MCF 10A (cell line): ENCODE results near the gene TENT4B. TPM values are rescaled to one million over a fixed set of nuclear protein-coding genes. Genes with fewer than 3 reads are reported as not detected.

Experiments used
- BruUV-seq: library from RNA; stranded (reverse); fragments of 400-500 nt; replicated peaks from 2 replicates; lab custom pipeline; 2021; lab: Mats Ljungman, UMichigan
- CTCF ChIA-PET: fragments of 300-600 bp; sonication (Branson Sonifier 250); formaldehyde crosslinking; extraction: SDS; loops from one replicate; lab custom pipeline; 2021; ENCODE audit warnings: antibody characterized with exemption, inconsistent platforms; lab: Yijun Ruan, JAX
- POLR2A ChIA-PET: fragments of 300-600, 350-650 bp; sonication (Branson Sonifier 250); formaldehyde crosslinking; extraction: SDS; loops from one replicate; lab custom pipeline; 2020; ENCODE audit warnings: antibody characterized with exemption, inconsistent platforms; lab: Yijun Ruan, JAX
- DNase-seq: peaks from one replicate; pipeline ENCODE4 v3.0.0-alpha.2; 2018; ENCODE audit not compliant: unreplicated experiment
- H3K27ac Mint-ChIP-seq: one replicate; pipeline ENCODE4 v1.8.0; 2022; ENCODE audit warnings: mild to moderate bottlenecking, low read depth, mixed read lengths; ENCODE audit not compliant: unreplicated experiment
- H3K27me3 Mint-ChIP-seq: one replicate; pipeline ENCODE4 v1.8.0; 2022; ENCODE audit warnings: mixed read lengths; ENCODE audit not compliant: insufficient read depth, unreplicated experiment
- H3K36me3 Mint-ChIP-seq: one replicate; pipeline ENCODE4 v1.8.0; 2022; ENCODE audit warnings: mild to moderate bottlenecking, moderate library complexity, mixed read lengths; ENCODE audit not compliant: insufficient read depth, unreplicated experiment
- H3K4me1 Mint-ChIP-seq: one replicate; pipeline ENCODE4 v1.8.0; 2022; ENCODE audit warnings: mixed read lengths; ENCODE audit not compliant: insufficient read depth, unreplicated experiment
- H3K4me3 Mint-ChIP-seq: one replicate; pipeline ENCODE4 v1.8.0; 2022; ENCODE audit warnings: mild to moderate bottlenecking, moderate library complexity, mixed read lengths; ENCODE audit not compliant: unreplicated experiment
- H3K9me3 Mint-ChIP-seq: one replicate; pipeline ENCODE4 v1.8.0; 2022; ENCODE audit warnings: mixed read lengths; ENCODE audit not compliant: unreplicated experiment
- intact Hi-C: fragments of 100-400 bp; cut with micrococcal nuclease; formaldehyde crosslinking; loops from 2 replicates; pipeline ENCODE4 v1.14.1; 2022
- total RNA-seq: library from RNA; stranded (reverse); gene quantifications from 2 replicates; pipeline ENCODE4 v1.2.3, GENCODE V29; 2022
- TF ChIP-seq, protein P1 (sequence below): fragments of 200-600 bp; IDR thresholded peaks from one replicate; pipeline ENCODE4 v1.8.0; 2022; ENCODE audit warnings: antibody characterized with exemption, mild to moderate bottlenecking; ENCODE audit not compliant: unreplicated experiment

Gene TENT4B
- total RNA-seq, 1 experiment from 2014 or later: 12.1 TPM

DNA sequence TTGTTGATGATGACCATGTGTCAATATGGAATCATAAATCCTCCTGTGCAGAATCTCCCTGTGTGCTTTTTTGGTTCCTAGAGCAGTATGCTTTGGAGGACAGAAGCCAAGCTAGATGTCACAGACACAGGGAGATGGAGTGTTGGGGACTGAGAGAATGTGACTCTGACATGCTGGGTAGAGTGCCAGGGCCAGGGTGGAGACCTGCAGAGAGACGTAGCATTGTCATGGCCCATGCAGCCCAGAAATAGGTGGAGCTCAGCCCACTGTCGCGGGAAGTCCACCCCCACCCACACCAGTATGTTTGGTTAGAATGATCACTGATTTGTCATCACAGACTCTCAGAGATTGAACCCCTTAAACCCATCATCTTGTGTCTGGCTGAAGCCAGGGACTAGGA lies 74.0 kb downstream of the TENT4B start:
- no peaks in the 10 kb centered on the region for H3K27me3 Mint-ChIP-seq
- peaks cover 67% of the 10 kb centered on the region for H3K36me3 Mint-ChIP-seq
- ChIA-PET CTCF (interaction anchor here (0.8 kb wide), 1 partner anchor 10 kb away, joined by 3 read pairs; no protein-coding TSS in a partner anchor), POLR2A (interaction anchor here (1.6 kb wide), 1 partner anchor 23 kb away, joined by 3 read pairs; no protein-coding TSS in a partner anchor)
- H3K27ac Mint-ChIP-seq: no peak overlapping the region
- TF ChIP-seq, protein P1, sequence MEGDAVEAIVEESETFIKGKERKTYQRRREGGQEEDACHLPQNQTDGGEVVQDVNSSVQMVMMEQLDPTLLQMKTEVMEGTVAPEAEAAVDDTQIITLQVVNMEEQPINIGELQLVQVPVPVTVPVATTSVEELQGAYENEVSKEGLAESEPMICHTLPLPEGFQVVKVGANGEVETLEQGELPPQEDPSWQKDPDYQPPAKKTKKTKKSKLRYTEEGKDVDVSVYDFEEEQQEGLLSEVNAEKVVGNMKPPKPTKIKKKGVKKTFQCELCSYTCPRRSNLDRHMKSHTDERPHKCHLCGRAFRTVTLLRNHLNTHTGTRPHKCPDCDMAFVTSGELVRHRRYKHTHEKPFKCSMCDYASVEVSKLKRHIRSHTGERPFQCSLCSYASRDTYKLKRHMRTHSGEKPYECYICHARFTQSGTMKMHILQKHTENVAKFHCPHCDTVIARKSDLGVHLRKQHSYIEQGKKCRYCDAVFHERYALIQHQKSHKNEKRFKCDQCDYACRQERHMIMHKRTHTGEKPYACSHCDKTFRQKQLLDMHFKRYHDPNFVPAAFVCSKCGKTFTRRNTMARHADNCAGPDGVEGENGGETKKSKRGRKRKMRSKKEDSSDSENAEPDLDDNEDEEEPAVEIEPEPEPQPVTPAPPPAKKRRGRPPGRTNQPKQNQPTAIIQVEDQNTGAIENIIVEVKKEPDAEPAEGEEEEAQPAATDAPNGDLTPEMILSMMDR: no peak
- DNase-seq: no peak
- no peaks in the 10 kb centered on the region for H3K4me1 Mint-ChIP-seq
- no peak overlapping the region for H3K4me3 Mint-ChIP-seq
- intact Hi-C loops: no loop called here
- H3K9me3 Mint-ChIP-seq: no peaks in the 10 kb centered on the region
- BruUV-seq: no TSS peak

DNA sequence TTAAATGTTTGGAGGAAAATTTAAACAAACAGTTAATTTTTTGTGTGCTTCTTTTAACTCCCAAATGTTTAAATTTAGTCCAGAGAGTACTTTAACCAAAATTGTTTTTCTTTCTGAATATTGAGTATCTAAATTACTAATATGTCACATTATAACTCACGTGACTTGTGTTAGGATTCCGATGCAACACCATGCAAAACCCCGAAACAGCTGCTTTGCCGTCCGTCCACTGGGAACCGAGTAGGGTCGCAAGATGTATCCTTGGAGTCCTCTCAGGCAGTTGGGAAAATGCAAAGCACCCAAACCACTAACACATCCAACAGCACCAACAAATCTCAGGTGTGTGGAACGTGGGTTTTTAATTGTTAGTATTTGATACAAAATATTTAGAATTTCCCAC lies 74.6 kb downstream of the TENT4B start:
- CTCF ChIA-PET: interaction anchor here (0.8 to 2.1 kb wide), 3 partner anchors 9 to 437 kb away, joined by 3 to 7 read pairs (median 5); no protein-coding TSS in a partner anchor
- no TSS peak for BruUV-seq
- TF ChIP-seq, protein P1: no peak
- Mint-ChIP-seq H3K27me3 (no peaks in the 10 kb centered on the region), H3K36me3 (peaks cover 68% of the 10 kb centered on the region), H3K4me1 (no peaks in the 10 kb centered on the region), H3K9me3 (no peaks in the 10 kb centered on the region), H3K4me3 (no peak overlapping the region), H3K27ac (no peak overlapping the region)
- POLR2A ChIA-PET: interaction anchor here (1.5 to 1.6 kb wide), 2 partner anchors 15 to 23 kb away, joined by 3 to 4 read pairs; no protein-coding TSS in a partner anchor
- DNase-seq: no peak
- intact Hi-C loops: no loop called here

DNA sequence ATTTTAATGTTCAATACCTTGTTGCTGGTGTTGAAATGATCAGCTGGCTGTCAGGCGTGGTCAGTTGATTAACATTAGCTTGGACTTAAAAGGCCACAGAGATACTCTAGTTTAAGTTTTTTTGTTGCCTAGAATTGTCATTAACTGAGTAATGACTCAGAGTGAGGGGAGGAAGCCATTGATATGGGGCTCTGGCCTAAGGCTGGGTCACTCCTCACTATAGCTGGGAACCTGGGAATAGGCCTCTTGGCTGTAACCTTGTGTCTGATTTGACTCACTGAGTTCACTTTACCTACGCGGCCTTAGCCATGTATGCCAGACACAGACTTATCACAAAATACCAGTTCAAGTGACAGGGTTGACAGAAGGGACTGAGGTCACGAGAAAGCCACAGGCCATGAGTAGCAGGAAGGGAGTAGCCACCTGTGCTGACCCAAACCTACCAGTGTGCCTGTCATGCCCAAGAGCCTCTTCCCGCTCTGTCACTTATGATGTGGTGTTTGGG lies 75.3 kb downstream of the TENT4B start:
- ChIA-PET POLR2A (interaction anchor here (0.7 to 1.6 kb wide), 3 partner anchors 14 to 415 kb away, joined by 3 to 4 read pairs (median 3); no protein-coding TSS in a partner anchor), CTCF (interaction anchor here (0.6 to 2.1 kb wide), 3 partner anchors 12 to 436 kb away, joined by 3 to 7 read pairs (median 5); no protein-coding TSS in a partner anchor)
- no peak for DNase-seq
- no peaks in the 10 kb centered on the region for H3K4me1 Mint-ChIP-seq
- peaks cover 62% of the 10 kb centered on the region for H3K36me3 Mint-ChIP-seq
- TF ChIP-seq, protein P1: no peak
- no peak overlapping the region for H3K27ac Mint-ChIP-seq
- no peak overlapping the region for H3K4me3 Mint-ChIP-seq
- BruUV-seq: no TSS peak
- no peaks in the 10 kb centered on the region for H3K9me3 Mint-ChIP-seq
- intact Hi-C loops: no loop called here
- H3K27me3 Mint-ChIP-seq: no peaks in the 10 kb centered on the region

DNA sequence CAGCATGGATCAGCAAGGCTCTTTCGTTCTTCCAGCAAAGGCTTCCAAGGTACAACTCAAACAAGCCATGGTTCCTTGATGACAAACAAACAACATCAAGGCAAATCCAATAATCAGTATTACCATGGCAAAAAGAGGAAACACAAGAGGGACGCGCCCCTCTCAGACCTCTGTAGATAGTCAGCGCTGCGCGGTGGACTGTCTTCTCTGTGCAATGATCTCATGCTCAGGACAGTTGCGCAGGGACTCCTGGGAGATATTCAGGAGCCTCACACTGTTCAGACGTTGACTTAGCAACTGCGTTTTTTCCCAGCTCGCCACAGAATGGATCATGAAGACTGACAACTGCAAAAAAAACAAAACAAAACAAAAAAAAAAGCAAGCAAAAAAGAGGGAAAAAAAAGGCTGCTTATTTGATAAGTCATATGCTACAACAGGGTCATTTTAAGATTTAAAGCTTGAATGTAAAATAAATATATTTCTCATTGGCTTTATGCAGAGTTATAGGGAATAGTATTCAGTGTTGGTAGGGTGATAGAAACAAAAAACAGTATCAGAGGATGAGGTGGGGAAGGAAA lies 76.1 kb downstream of the TENT4B start:
- H3K27me3 Mint-ChIP-seq: no peaks in the 10 kb centered on the region
- no peak overlapping the region for H3K27ac Mint-ChIP-seq
- ChIA-PET POLR2A (interaction anchor here (0.7 to 1.5 kb wide), 3 partner anchors 13 to 512 kb away, joined by 3 to 4 read pairs (median 3); no protein-coding TSS in a partner anchor), CTCF (interaction anchor here (1.6 to 2.1 kb wide), 2 partner anchors 125 to 435 kb away, joined by 5 to 7 read pairs; no protein-coding TSS in a partner anchor)
- DNase-seq: no peak
- peaks cover 62% of the 10 kb centered on the region for H3K36me3 Mint-ChIP-seq
- no TSS peak for BruUV-seq
- intact Hi-C loops: no loop called here
- no peaks in the 10 kb centered on the region for H3K9me3 Mint-ChIP-seq
- H3K4me1 Mint-ChIP-seq: peaks cover 5% of the 10 kb centered on the region
- TF ChIP-seq, protein P1: no peak
- no peak overlapping the region for H3K4me3 Mint-ChIP-seq
